ENCODE data around the gene UTP25.

Gene UTP25

GRCh38 chr1:209871430-209871829 is 43.7 kb downstream of the UTP25 start:
- H3K27ac ChIP-seq = no peak overlapping the region
- no peak for TF ChIP-seq CTCF (IDR thresholded peaks at IDR 0.05)
- no peak for TF ChIP-seq ZFX (IDR thresholded peaks at IDR 0.05; ENCODE audit: borderline replicate concordance)

GRCh38 chr1:209873067-209873799 is 45.5 kb downstream of the UTP25 start:
- no peak overlapping the region for H3K27ac ChIP-seq
- TF ChIP-seq ZFX (IDR thresholded peaks at IDR 0.05; ENCODE audit: borderline replicate concordance) = no peak
- no peak for TF ChIP-seq CTCF (IDR thresholded peaks at IDR 0.05)

GRCh38 chr1:209875515-209875914 is 47.7 kb downstream of the UTP25 start:
- TF ChIP-seq CTCF (IDR thresholded peaks at IDR 0.05) (peak; percentile 60), ZFX (IDR thresholded peaks at IDR 0.05; ENCODE audit: borderline replicate concordance) (no peak)
- no peak overlapping the region for H3K27ac ChIP-seq

- TF ChIP-seq CTCF (IDR thresholded peaks at IDR 0.05) (no peak), ZFX (IDR thresholded peaks at IDR 0.05; ENCODE audit: borderline replicate concordance) (no peak)
- H3K27ac ChIP-seq = no peak overlapping the region
Observed at GRCh38 chr1:209876078-209876800, 48.5 kb downstream of the UTP25 start.

GRCh38 chr1:209877087-209877764 is 49.5 kb downstream of the UTP25 start:
- TF ChIP-seq CTCF (IDR thresholded peaks at IDR 0.05) = no peak
- TF ChIP-seq ZFX (IDR thresholded peaks at IDR 0.05; ENCODE audit: borderline replicate concordance) = no peak

GRCh38 chr1:209878964-209879363 is 51.2 kb downstream of the UTP25 start:
- no peak overlapping the region for H3K27ac ChIP-seq
- no peak for TF ChIP-seq CTCF (IDR thresholded peaks at IDR 0.05)
- TF ChIP-seq ZFX (IDR thresholded peaks at IDR 0.05; ENCODE audit: borderline replicate concordance) = no peak

More at GRCh38 chr1:209877087-209877764, 49.5 kb downstream of the UTP25 start:
- no peak overlapping the region for H3K27ac ChIP-seq

All from 22Rv1 (cell line).